Neuronal stem cell (in vitro differentiated cells): Measurements from ENCODE around the gene FOXF2.

Experiments used
- DNase-seq: peaks from one replicate; pipeline ENCODE4 v3.0.0-alpha.2; 2013; ENCODE audit warnings: low spot score
- H2AFZ ChIP-seq: one replicate; pipeline ENCODE4 v1.6.1; 2013; ENCODE audit warnings: mild to moderate bottlenecking, low read length, inconsistent platforms
- H2AK5ac ChIP-seq: 2 replicates; pipeline ENCODE4 v1.6.1; 2013; ENCODE audit warnings: low read depth, mild to moderate bottlenecking, inconsistent platforms, low read length, moderate library complexity, mixed read lengths
- H2BK120ac ChIP-seq: 2 replicates; pipeline ENCODE4 v1.6.1; 2013; ENCODE audit warnings: low read depth, mild to moderate bottlenecking, inconsistent platforms, low read length, moderate library complexity, mixed read lengths
- H2BK12ac ChIP-seq: one replicate; pipeline ENCODE4 v1.6.1; 2013; ENCODE audit warnings: low read length, inconsistent platforms
- H2BK15ac ChIP-seq: 2 replicates; pipeline ENCODE4 v1.6.1; 2013; ENCODE audit warnings: mild to moderate bottlenecking, low read length, inconsistent platforms, mixed read lengths
- H2BK5ac ChIP-seq: one replicate; pipeline ENCODE4 v1.6.1; 2013; ENCODE audit warnings: inconsistent platforms, mild to moderate bottlenecking, low read length, moderate library complexity
- H3K14ac ChIP-seq: one replicate; pipeline ENCODE4 v1.6.1; 2013; ENCODE audit warnings: low read length, inconsistent platforms
- H3K18ac ChIP-seq: 2 replicates; pipeline ENCODE4 v1.6.1; 2013; ENCODE audit warnings: low read length, inconsistent platforms
- H3K23ac ChIP-seq: 2 replicates; pipeline ENCODE4 v1.6.1; 2013; ENCODE audit warnings: low read depth, mild to moderate bottlenecking, mixed read lengths, low read length, inconsistent platforms; ENCODE audit not compliant: poor library complexity
- H3K27ac ChIP-seq: replicated peaks from 3 replicates; pipeline ENCODE4 v1.5.1; 2013; ENCODE audit warnings: low read length, inconsistent platforms
- H3K27me3 ChIP-seq, 3 experiments: 2 replicates each; pipeline ENCODE4 v1.6.1; 2013; ENCODE audit warnings: low read length in 3 of 3, mild to moderate bottlenecking in 2 of 3, inconsistent platforms in 1 of 3, low read depth in 1 of 3, mixed read lengths in 1 of 3, moderate library complexity in 1 of 3; ENCODE audit not compliant: control insufficient read depth in 3 of 3, insufficient read depth in 3 of 3
- H3K36me3 ChIP-seq, 2 donors: replicated peaks in 1 of 2; 2 replicates each; pipeline ENCODE4 v1.6.1; 2013; ENCODE audit warnings: low read length in 2 of 2; ENCODE audit not compliant: control insufficient read depth in 2 of 2, insufficient read depth in 2 of 2
- H3K4ac ChIP-seq: 2 replicates; pipeline ENCODE4 v1.6.1; 2013; ENCODE audit warnings: inconsistent platforms, mild to moderate bottlenecking, low read length, moderate library complexity
- H3K4me1 ChIP-seq, 2 donors: 1 replicate in 1 of 2; 2 replicates in 1 of 2; pipeline ENCODE4 v1.6.1; 2013; ENCODE audit warnings: low read length in 2 of 2, low read depth in 1 of 2; ENCODE audit not compliant: control insufficient read depth in 2 of 2, insufficient read depth in 1 of 2
- H3K4me2 ChIP-seq: one replicate; pipeline ENCODE4 v1.6.1; 2013; ENCODE audit warnings: mild to moderate bottlenecking, low read length, inconsistent platforms; ENCODE audit not compliant: insufficient read depth, poor library complexity, severe bottlenecking
- H3K4me3 ChIP-seq, 2 donors: 2 replicates each; pipeline ENCODE4 v1.5.1; 2013; ENCODE audit warnings: low read length in 2 of 2, mild to moderate bottlenecking in 2 of 2, inconsistent platforms in 1 of 2, moderate library complexity in 1 of 2
- H3K79me1 ChIP-seq: one replicate; pipeline ENCODE4 v1.6.1; 2013; ENCODE audit warnings: low read depth, mild to moderate bottlenecking, inconsistent platforms, low read length, moderate library complexity
- H3K9ac ChIP-seq: one replicate; pipeline ENCODE4 v1.6.1; 2013; ENCODE audit warnings: mild to moderate bottlenecking, low read depth, low read length, inconsistent platforms; ENCODE audit not compliant: poor library complexity
- H3K9me3 ChIP-seq, 2 donors: replicated peaks in 1 of 2; 2 replicates each; pipeline versions ENCODE3 to v1.6.1; 2013; ENCODE audit warnings: low read length in 2 of 2, mild to moderate bottlenecking in 2 of 2, inconsistent platforms in 1 of 2, low read depth in 1 of 2, mixed read lengths in 1 of 2, moderate library complexity in 1 of 2; ENCODE audit not compliant: control insufficient read depth in 2 of 2, insufficient read depth in 1 of 2
- H4K8ac ChIP-seq: one replicate; pipeline ENCODE4 v1.6.1; 2013; ENCODE audit warnings: low read depth, mild to moderate bottlenecking, inconsistent platforms, low read length, moderate library complexity
- H4K91ac ChIP-seq: one replicate; pipeline ENCODE4 v1.6.1; 2013; ENCODE audit warnings: low read length, low read depth, mild to moderate bottlenecking, inconsistent platforms; ENCODE audit not compliant: poor library complexity
- WGBS, 2 donors: extraction: QIAGEN DNeasy Blood & Tissue Kit; methylation state at CpG; one replicate each; pipeline ENCODE4 v1.1.7; 2013; ENCODE audit warnings: missing lambda C conversion rate in 2 of 2, mixed read lengths in 1 of 2; ENCODE audit not compliant: insufficient read length in 2 of 2, insufficient replicate concordance in 1 of 2; ENCODE audit errors: extremely low coverage in 2 of 2; 5-methylcytosine and 5-hydroxymethylcytosine counted together

The FOXF2 gene

DNA sequence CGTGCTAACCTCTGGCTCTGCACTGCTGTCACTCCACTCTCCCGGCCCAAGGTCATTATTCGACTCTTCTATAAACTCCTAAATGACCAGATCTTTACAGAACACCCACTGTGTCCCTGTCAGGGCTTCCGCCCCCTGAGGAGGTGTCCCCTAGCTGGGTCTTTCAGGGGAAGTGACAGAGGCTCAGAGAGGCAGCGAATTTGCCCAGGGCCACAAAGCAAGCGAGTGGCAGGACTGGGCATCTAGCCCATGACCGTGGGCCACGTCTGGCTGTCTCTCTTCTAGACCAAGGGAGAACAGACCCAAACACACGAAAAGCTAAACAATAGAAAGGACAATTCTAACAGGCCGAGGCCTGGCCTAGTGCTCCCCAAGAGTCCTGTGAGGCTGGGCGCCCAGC lies 27.4 kb downstream of the FOXF2 start:
- Histone ChIP-seq H2AFZ (no peak overlapping the region), H3K27me3 (no peaks in the 10 kb centered on the region), H3K9me3 (peaks cover 0 to 3% of the 10 kb centered on the region in 2 donors), H3K14ac (no peak overlapping the region), H3K79me1 (no peaks in the 10 kb centered on the region), H4K91ac (no peak overlapping the region), H3K9ac (no peak overlapping the region), H2BK15ac (no peak overlapping the region), H2BK120ac (no peak overlapping the region), H2BK12ac (no peak overlapping the region), H4K8ac (no peak overlapping the region), H3K4ac (no peak overlapping the region), H3K36me3 (no peaks in the 10 kb centered on the region), H3K4me2 (no peak overlapping the region), H3K4me3 (no peak overlapping the region), H3K23ac (no peak overlapping the region), H3K27ac (no peak overlapping the region), H2BK5ac (no peak overlapping the region), H2AK5ac (no peak overlapping the region), H3K4me1 (no peaks in the 10 kb centered on the region), H3K18ac (no peak overlapping the region)
- DNase-seq: no peak
- WGBS, 2 donors: no CpG with 5 or more reads among the region's 11 CpGs

DNA sequence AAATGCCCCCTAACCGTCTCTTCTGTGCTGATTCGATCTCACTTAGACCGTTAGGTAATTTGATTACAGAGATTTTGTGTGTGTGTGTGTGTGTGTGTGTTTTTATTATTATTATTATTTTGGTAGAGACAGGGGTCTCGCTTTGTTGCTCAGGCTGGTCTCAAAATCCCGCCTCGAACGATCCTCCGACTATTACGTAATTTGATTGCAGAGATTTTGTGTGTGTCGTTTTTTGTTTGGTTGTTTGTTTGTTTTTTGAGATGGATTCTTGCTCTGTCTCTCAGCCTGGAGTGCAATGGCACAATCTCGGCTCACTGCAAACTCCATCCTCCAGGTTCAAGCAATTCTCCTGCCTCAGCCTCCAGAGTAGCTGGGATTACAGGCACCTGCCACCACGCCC lies 28.3 kb downstream of the FOXF2 start:
- Histone ChIP-seq H3K9me3 (peaks cover 0 to 3% of the 10 kb centered on the region in 2 donors), H3K4ac (no peak overlapping the region), H2BK5ac (no peak overlapping the region), H2BK120ac (no peak overlapping the region), H3K27ac (no peak overlapping the region), H3K79me1 (no peaks in the 10 kb centered on the region), H3K9ac (no peak overlapping the region), H2AK5ac (no peak overlapping the region), H3K23ac (no peak overlapping the region), H3K4me2 (no peak overlapping the region), H4K8ac (no peak overlapping the region), H3K18ac (no peak overlapping the region), H2AFZ (no peak overlapping the region), H2BK15ac (no peak overlapping the region), H3K4me1 (no peaks in the 10 kb centered on the region), H3K27me3 (no peaks in the 10 kb centered on the region), H3K14ac (no peak overlapping the region), H3K4me3 (no peak overlapping the region), H4K91ac (no peak overlapping the region), H2BK12ac (no peak overlapping the region), H3K36me3 (no peaks in the 10 kb centered on the region)
- WGBS, 2 donors: 100% methylated on average over 1 of the region's 12 CpGs; no CpG with 5 or more reads in 1 of the 2 donors
- no peak for DNase-seq

DNA sequence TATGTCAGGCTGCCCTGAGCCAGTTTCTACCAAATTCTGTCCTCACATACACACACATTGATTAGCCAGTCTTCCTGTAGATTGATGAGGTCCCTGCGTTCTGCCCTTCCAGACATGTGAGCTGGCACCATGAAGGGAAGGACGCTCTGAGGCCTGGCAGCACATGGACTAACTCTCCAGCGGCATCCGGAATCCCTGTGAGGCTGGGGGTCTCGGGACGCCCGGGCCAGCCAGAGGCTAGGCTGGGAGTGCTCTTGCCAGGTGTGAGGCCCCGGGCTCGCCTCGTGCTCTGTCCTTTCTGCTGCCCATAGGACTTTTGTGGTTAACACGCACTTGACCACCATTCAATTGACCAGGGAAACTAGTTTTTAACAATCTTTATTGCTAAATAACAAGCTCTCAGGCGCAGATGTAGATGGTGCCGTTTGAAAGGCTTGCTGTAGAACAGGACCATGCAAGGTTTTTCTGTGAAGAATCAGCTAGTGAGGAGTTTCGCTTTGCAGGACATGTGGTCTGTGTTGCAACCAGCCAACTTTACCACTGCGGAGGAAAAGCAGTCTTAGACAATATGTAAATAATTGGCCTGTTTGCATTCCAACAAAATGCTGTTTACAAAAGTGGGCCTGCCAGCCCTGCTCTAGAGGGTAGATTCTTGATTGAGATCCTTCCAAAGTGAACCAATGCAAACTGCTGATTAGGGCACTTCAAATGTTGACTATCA lies 29.3 kb downstream of the FOXF2 start:
- H4K91ac ChIP-seq: no peak overlapping the region
- H3K4me3 ChIP-seq: no peak overlapping the region
- H2BK5ac ChIP-seq: no peak overlapping the region
- H3K27ac ChIP-seq: no peak overlapping the region
- no peak overlapping the region for H3K4me2 ChIP-seq
- H2BK120ac ChIP-seq: no peak overlapping the region
- H3K4me1 ChIP-seq: no peaks in the 10 kb centered on the region
- no peak overlapping the region for H4K8ac ChIP-seq
- H3K23ac ChIP-seq: no peak overlapping the region
- H2AK5ac ChIP-seq: no peak overlapping the region
- peak overlapping the region; percentile 45 for H3K18ac ChIP-seq
- DNase-seq: no peak
- WGBS, 2 donors: no CpG with 5 or more reads among the region's 15 CpGs
- peaks cover 0 to 3% of the 10 kb centered on the region in 2 donors for H3K9me3 ChIP-seq
- H3K4ac ChIP-seq: no peak overlapping the region
- no peak overlapping the region for H2BK12ac ChIP-seq
- H3K9ac ChIP-seq: no peak overlapping the region
- no peaks in the 10 kb centered on the region for H3K79me1 ChIP-seq
- no peak overlapping the region for H3K14ac ChIP-seq
- H3K27me3 ChIP-seq: no peaks in the 10 kb centered on the region
- no peak overlapping the region for H2BK15ac ChIP-seq
- no peaks in the 10 kb centered on the region for H3K36me3 ChIP-seq
- H2AFZ ChIP-seq: no peak overlapping the region

DNA sequence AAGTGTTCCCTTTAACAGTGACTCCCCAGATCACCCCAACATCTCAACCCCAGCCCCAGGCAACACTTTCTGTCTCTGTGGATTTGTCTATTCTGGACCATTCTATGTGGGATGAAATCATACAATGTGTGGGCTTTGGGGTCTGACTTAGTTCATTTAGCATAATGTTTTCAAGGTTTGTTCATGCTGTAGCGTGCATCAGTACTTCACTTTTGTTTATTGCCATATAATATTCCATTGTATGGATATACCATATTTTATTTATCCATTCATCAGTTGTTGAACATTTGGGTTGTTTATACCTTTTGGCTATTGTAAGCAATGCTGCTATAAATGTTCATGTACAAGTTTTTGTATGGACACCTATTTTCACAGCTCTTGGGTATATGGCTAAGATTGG lies 31.0 kb downstream of the FOXF2 start:
- no peak overlapping the region for H4K8ac ChIP-seq
- H3K4me2 ChIP-seq: no peak overlapping the region
- H3K4me1 ChIP-seq: no peaks in the 10 kb centered on the region
- H2BK15ac ChIP-seq: no peak overlapping the region
- H2BK5ac ChIP-seq: no peak overlapping the region
- no peak overlapping the region for H2BK12ac ChIP-seq
- no peak overlapping the region for H3K4me3 ChIP-seq
- no peak overlapping the region for H2BK120ac ChIP-seq
- H2AFZ ChIP-seq: no peak overlapping the region
- no peaks in the 10 kb centered on the region for H3K79me1 ChIP-seq
- no peak overlapping the region for H3K9ac ChIP-seq
- no peaks in the 10 kb centered on the region for H3K27me3 ChIP-seq
- no CpG with 5 or more reads among the region's 1 CpG for WGBS, 2 donors
- no peak overlapping the region for H2AK5ac ChIP-seq
- H3K23ac ChIP-seq: no peak overlapping the region
- H3K14ac ChIP-seq: no peak overlapping the region
- H4K91ac ChIP-seq: no peak overlapping the region
- peaks cover 0 to 3% of the 10 kb centered on the region in 2 donors for H3K9me3 ChIP-seq
- DNase-seq: no peak
- no peak overlapping the region for H3K27ac ChIP-seq
- H3K4ac ChIP-seq: no peak overlapping the region
- H3K36me3 ChIP-seq: no peaks in the 10 kb centered on the region
- no peak overlapping the region for H3K18ac ChIP-seq
